Panc1 (cell line): ENCODE data around the gene OR9A2. TPM values are rescaled to one million over a fixed set of nuclear protein-coding genes. Genes with fewer than 3 reads are reported as not detected.

Experiments used
- ATAC-seq: fragments of 200-7000 bp; cut with Tn5 transposase; 2 replicates; pipeline ENCODE4 v1.9.1; 2020; ENCODE audit warnings: mild to moderate bottlenecking, moderate library complexity
- BruUV-seq: library from RNA; stranded (reverse); fragments of 400-500 nt; replicated peaks from 2 replicates; lab custom pipeline; 2021; lab: Mats Ljungman, UMichigan
- CTCF ChIA-PET: fragments of 300-600 bp; sonication (Branson Sonifier 250); formaldehyde crosslinking; loops from one replicate; lab custom pipeline; 2022; ENCODE audit warnings: antibody characterized with exemption; lab: Charles Lee
- POLR2A ChIA-PET: fragments of 300-600 bp; sonication (Branson Sonifier 250); formaldehyde crosslinking; loops from one replicate; lab custom pipeline; 2022; ENCODE audit warnings: antibody characterized with exemption; lab: Charles Lee
- DNase-seq: peaks from one replicate; pipeline ENCODE4 v3.0.0-alpha.2; 2010; ENCODE audit warnings: low read depth, low spot score
- H3K27ac ChIP-seq: 2 replicates; pipeline ENCODE4 v1.5.1; 2011; ENCODE audit warnings: mild to moderate bottlenecking, low read length, inconsistent platforms
- H3K27me3 ChIP-seq: fragments of 200-500 bp; sonication (Bioruptor generic); 2 replicates; pipeline ENCODE4 v1.6.0; 2014; ENCODE audit warnings: low read length, inconsistent platforms; ENCODE audit not compliant: control insufficient read depth, insufficient read depth
- H3K36me3 ChIP-seq: fragments of 200-500 bp; sonication (Bioruptor generic); 2 replicates; pipeline ENCODE4 v1.5.1; 2014; ENCODE audit warnings: inconsistent platforms, mild to moderate bottlenecking, low read length, moderate library complexity; ENCODE audit not compliant: control insufficient read depth, insufficient read depth
- H3K4me1 ChIP-seq: 2 replicates; pipeline ENCODE4 v1.5.1; 2011; ENCODE audit warnings: inconsistent platforms, mild to moderate bottlenecking, low read length, moderate library complexity; ENCODE audit not compliant: control insufficient read depth, insufficient read depth
- H3K4me3 ChIP-seq, 2 experiments: 2 replicates each; pipeline ENCODE4 v1.5.1; 2011 to 2012; ENCODE audit warnings: low read depth in 2 of 2, low read length in 2 of 2, mild to moderate bottlenecking in 2 of 2, inconsistent platforms in 1 of 2, moderate library complexity in 1 of 2
- H3K9me3 ChIP-seq: fragments of 200-500 bp; sonication (Bioruptor generic); 2 replicates; pipeline ENCODE4 v1.5.1; 2014; ENCODE audit warnings: low read depth, mild to moderate bottlenecking, inconsistent platforms, low read length, moderate library complexity; ENCODE audit not compliant: control insufficient read depth, insufficient read depth
- CTCF ChIP-seq: fragments of 450-650 bp; IDR thresholded peaks from 2 replicates; pipeline ENCODE4 v1.5.1; 2017; ENCODE audit warnings: mild to moderate bottlenecking
- POLR2AphosphoS5 ChIP-seq: IDR thresholded peaks from 2 replicates; pipeline ENCODE4 v1.6.1; 2012; ENCODE audit warnings: mild to moderate bottlenecking, low read depth, low read length, moderate library complexity
- REST ChIP-seq, 2 experiments: IDR thresholded peaks; 2 replicates each; pipeline ENCODE4 v1.6.1; 2011 to 2012; ENCODE audit warnings: low read depth in 2 of 2, control low read depth in 1 of 2, low read length in 1 of 2, mild to moderate bottlenecking in 1 of 2, moderate library complexity in 1 of 2; ENCODE audit not compliant: insufficient read depth in 1 of 2
- SIN3A ChIP-seq: IDR thresholded peaks from 2 replicates; pipeline ENCODE4 v1.6.1; 2012; ENCODE audit warnings: low read depth, mild to moderate bottlenecking, low read length, moderate library complexity, borderline replicate concordance; ENCODE audit not compliant: insufficient read depth
- TCF7L2 ChIP-seq: IDR thresholded peaks from 2 replicates; pipeline ENCODE4 v1.6.1; 2011; ENCODE audit warnings: mild to moderate bottlenecking, low read depth, low read length, inconsistent platforms
- in situ Hi-C: cut with HindIII; loops from 2 replicates; pipeline ENCODE4 v1.10.0; 2016; ENCODE audit warnings: low sequenced_read_pairs, low pct_unique_long_range_greater_than_20kb
- intact Hi-C: fragments of 100-400 bp; cut with micrococcal nuclease; formaldehyde crosslinking; loops from one replicate; pipeline ENCODE4 v1.10.0; 2022; ENCODE audit not compliant: unreplicated experiment
- total RNA-seq: library from RNA; stranded (reverse); gene quantifications from one replicate; pipeline ENCODE4 v1.2.1, GENCODE V29; 2021; ENCODE audit not compliant: unreplicated experiment

The OR9A2 gene
- total RNA-seq, 1 experiment from 2014 or later = not detected

- ChIA-PET POLR2A (no interaction called here), CTCF (no interaction called here)
- Histone ChIP-seq H3K4me1 (no peaks in the 10 kb centered on the region), H3K36me3 (no peaks in the 10 kb centered on the region), H3K27me3 (no peaks in the 10 kb centered on the region), H3K27ac (no peak overlapping the region), H3K9me3 (no peaks in the 10 kb centered on the region), H3K4me3 (no peak overlapping the region)
- ATAC-seq = no peak
- DNase-seq = no peak
- TF ChIP-seq POLR2AphosphoS5 (no peak), REST (IDR thresholded peaks at IDR 0.05; ENCODE audit: insufficient read depth in 1 of 2, low read depth in 2 of 2, low read length in 1 of 2) (no peak), TCF7L2 (no peak)
- in situ Hi-C loops = no loop called here
- intact Hi-C loops = no loop called here
- no TSS peak for BruUV-seq
These were observed 15.3 kb upstream of the OR9A2 start for GRCh38 chr7:143042159-143042789.

- TF ChIP-seq CTCF = no peak
- TF ChIP-seq TCF7L2 = no peak
- no peak for TF ChIP-seq POLR2AphosphoS5
- TF ChIP-seq REST (IDR thresholded peaks at IDR 0.05; ENCODE audit: insufficient read depth in 1 of 2, low read depth in 2 of 2, low read length in 1 of 2) = no peak
- no peak for TF ChIP-seq SIN3A
- ChIA-PET CTCF (no interaction called here), POLR2A (no interaction called here)
- H3K4me3 ChIP-seq = no peak overlapping the region
- H3K27ac ChIP-seq = no peak overlapping the region
- intact Hi-C loops = no loop called here
- H3K36me3 ChIP-seq = no peaks in the 10 kb centered on the region
- in situ Hi-C loops = no loop called here
- H3K9me3 ChIP-seq = no peaks in the 10 kb centered on the region
- BruUV-seq = no TSS peak
- no peak for ATAC-seq
- H3K4me1 ChIP-seq = no peaks in the 10 kb centered on the region
- no peak for DNase-seq
- no peaks in the 10 kb centered on the region for H3K27me3 ChIP-seq
These were observed 14.4 kb upstream of the OR9A2 start for GRCh38 chr7:143041346-143041745.
